ENCODE data around the gene ID4.

ID4 gene

DNA sequence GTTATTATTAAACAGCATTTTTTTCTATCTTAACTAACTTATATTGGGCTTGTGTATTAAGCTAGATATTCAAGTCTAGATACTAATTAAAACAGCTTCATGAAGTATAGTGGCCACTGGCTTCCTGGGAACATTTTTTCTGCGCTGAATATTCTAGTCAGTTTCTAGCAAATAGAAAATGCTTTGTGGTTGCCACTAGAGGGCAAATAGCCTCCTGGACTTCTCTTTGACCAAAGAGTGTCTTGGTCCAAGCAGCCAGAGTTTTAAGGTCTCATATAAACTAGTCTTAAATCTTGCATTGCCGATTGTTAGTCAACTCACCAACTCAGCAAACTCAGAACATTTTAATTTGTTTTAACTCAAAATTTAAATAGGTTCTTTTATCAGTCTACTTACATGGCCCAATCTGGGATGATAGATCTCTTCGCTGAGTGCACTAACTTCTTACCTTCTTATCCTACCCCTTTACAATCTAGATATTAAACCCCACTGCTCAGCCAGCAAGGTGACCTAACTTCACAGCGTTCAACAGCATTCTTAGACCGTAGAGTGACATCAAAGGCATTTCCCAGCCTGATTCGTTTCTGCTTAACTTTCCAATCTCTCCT lies 24.6 kb upstream of the ID4 start:
- TF ChIP-seq YY1 (IDR thresholded peaks at IDR 0.05; ENCODE audit: low read depth) (no peak), RAD21 (IDR thresholded peaks at IDR 0.05; ENCODE audit: low read depth) (peak; percentile 57)

DNA sequence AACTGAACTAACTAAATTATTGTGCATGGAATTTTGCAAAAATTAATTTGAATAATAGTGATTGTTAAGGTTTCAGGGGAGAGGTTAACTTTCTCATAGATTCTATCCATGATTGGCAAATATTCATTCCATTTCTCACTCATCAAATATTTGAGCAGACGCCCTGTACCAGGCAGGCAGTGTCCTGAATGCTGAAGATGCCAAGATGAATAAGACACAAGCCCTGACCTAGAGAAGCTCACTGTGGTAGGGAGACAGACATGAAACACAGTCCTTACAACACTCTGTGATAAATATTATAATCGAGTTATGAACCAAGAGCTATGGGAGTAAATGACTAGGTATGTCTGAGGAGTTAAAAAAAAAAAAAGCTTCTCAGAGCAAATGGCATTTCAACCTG lies 18.4 kb upstream of the ID4 start:
- TF ChIP-seq YY1 (IDR thresholded peaks at IDR 0.05; ENCODE audit: low read depth): no peak
- no peak for TF ChIP-seq CEBPB (IDR thresholded peaks at IDR 0.05)
- no peak for TF ChIP-seq REST (IDR thresholded peaks at IDR 0.05; ENCODE audit: low read depth)
- no peak for TF ChIP-seq MAX (IDR thresholded peaks at IDR 0.05)
- TF ChIP-seq NFIC (IDR thresholded peaks at IDR 0.05): no peak
- no peak for TF ChIP-seq ZBTB7A (IDR thresholded peaks at IDR 0.05; ENCODE audit: low read depth)
- TF ChIP-seq EP300 (IDR thresholded peaks at IDR 0.05; ENCODE audit: borderline replicate concordance): no peak
- no peak for TF ChIP-seq USF1 (IDR thresholded peaks at IDR 0.05)

DNA sequence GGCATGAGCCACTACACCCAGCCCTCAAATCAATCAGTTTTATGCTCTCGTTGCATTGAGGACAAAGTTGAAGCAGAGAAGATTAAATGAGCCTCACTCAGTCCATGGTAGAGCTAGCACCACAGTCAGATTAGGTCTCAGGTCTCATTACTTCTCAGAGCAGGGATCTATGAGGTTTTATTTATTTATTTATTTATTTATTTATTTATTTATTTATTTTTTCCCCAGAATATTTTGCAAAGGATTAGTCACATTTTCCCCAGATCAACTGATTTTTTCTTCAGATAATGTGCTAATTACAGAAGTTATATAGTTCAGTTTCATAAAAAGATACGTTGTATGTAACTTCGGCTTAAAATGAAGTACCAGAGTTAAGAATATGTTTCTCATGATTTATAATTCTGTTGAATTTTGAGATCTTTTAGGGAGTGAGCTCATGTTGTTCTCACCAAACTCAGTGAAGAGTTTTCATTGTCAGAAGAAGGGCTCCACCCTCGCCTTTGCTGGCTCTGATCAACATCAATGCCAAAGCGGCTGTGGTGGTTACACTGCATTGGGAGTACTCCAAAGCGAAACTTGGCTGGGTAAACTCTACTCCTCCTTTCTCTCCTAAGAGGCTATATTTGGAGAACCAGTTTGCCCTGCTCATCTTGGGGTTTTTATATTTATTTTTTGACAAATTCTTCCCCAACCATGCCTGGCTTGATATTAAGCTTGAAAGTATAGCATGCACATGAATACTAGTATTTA lies 12.9 kb upstream of the ID4 start:
- TF ChIP-seq CREB1 (IDR thresholded peaks at IDR 0.05; ENCODE audit: low read depth): no peak
- TF ChIP-seq REST (IDR thresholded peaks at IDR 0.05; ENCODE audit: low read depth): no peak
- TF ChIP-seq USF1 (IDR thresholded peaks at IDR 0.05): no peak
- TF ChIP-seq TCF12 (IDR thresholded peaks at IDR 0.05; ENCODE audit: low read depth): no peak
- TF ChIP-seq TAF1 (IDR thresholded peaks at IDR 0.05; ENCODE audit: low read depth): no peak
- TF ChIP-seq MAX (IDR thresholded peaks at IDR 0.05): no peak
- no peak for TF ChIP-seq FOXM1 (IDR thresholded peaks at IDR 0.05; ENCODE audit: borderline replicate concordance, low read depth)
- no peak for TF ChIP-seq CEBPB (IDR thresholded peaks at IDR 0.05)

- TF ChIP-seq EGR1 (IDR thresholded peaks at IDR 0.05): no peak
- TF ChIP-seq TCF12 (IDR thresholded peaks at IDR 0.05; ENCODE audit: low read depth): no peak
- TF ChIP-seq USF1 (IDR thresholded peaks at IDR 0.05): no peak
- TF ChIP-seq TEAD4 (IDR thresholded peaks at IDR 0.05): no peak
- no peak for TF ChIP-seq TAF1 (IDR thresholded peaks at IDR 0.05; ENCODE audit: low read depth)
- no peak for TF ChIP-seq ZBTB7A (IDR thresholded peaks at IDR 0.05; ENCODE audit: low read depth)
- TF ChIP-seq MAX (IDR thresholded peaks at IDR 0.05): no peak
- no peak for TF ChIP-seq EP300 (IDR thresholded peaks at IDR 0.05; ENCODE audit: borderline replicate concordance)
These were observed 9.9 kb upstream of the ID4 start for GRCh38 chr6:19827247-19827646.

GRCh38 chr6:19827903-19828302 lies 9.3 kb upstream of the ID4 start:
- TF ChIP-seq REST (IDR thresholded peaks at IDR 0.05; ENCODE audit: low read depth) (no peak), TAF1 (IDR thresholded peaks at IDR 0.05; ENCODE audit: low read depth) (no peak), FOXM1 (IDR thresholded peaks at IDR 0.05; ENCODE audit: borderline replicate concordance, low read depth) (no peak), TEAD4 (IDR thresholded peaks at IDR 0.05) (no peak), RAD21 (IDR thresholded peaks at IDR 0.05; ENCODE audit: low read depth) (no peak), ZBTB7A (IDR thresholded peaks at IDR 0.05; ENCODE audit: low read depth) (no peak), USF1 (IDR thresholded peaks at IDR 0.05) (no peak), YY1 (IDR thresholded peaks at IDR 0.05; ENCODE audit: low read depth) (no peak), NFIC (IDR thresholded peaks at IDR 0.05) (no peak), CREB1 (IDR thresholded peaks at IDR 0.05; ENCODE audit: low read depth) (no peak), EP300 (IDR thresholded peaks at IDR 0.05; ENCODE audit: borderline replicate concordance) (no peak), MAX (IDR thresholded peaks at IDR 0.05) (no peak), EGR1 (IDR thresholded peaks at IDR 0.05) (no peak), TCF12 (IDR thresholded peaks at IDR 0.05; ENCODE audit: low read depth) (no peak), CEBPB (IDR thresholded peaks at IDR 0.05) (no peak)

Measured in Ishikawa (cell line).